NCI-H510A treated with DMSO at 0.1 percent for 48 hours (cell line): Measurements from ENCODE around the gene NEIL1.

Experiments used
- DNase-seq: peaks from one replicate; lab custom pipeline; 2025; lab: John Stamatoyannopoulos, UW

Gene NEIL1

DNA sequence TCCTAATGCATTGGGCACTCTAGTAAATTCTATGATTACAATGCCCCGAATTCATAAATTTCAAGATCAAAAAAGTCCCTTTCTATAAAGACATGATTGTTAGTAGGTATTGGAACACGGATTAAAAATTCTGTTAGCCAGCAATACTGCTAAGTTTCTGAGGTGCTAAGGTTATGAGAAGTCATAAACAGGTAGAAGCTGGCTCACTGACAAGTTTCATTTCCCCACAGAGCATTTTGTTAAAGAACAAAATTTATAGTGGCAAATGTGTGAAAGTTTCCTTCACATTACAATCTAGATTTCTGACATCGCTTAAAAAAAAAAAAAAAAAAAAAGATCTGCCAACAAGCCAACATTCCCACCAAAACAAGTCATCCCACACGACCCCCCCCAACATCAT lies 33.9 kb downstream of the NEIL1 start:
- DNase-seq = no peak

DNA sequence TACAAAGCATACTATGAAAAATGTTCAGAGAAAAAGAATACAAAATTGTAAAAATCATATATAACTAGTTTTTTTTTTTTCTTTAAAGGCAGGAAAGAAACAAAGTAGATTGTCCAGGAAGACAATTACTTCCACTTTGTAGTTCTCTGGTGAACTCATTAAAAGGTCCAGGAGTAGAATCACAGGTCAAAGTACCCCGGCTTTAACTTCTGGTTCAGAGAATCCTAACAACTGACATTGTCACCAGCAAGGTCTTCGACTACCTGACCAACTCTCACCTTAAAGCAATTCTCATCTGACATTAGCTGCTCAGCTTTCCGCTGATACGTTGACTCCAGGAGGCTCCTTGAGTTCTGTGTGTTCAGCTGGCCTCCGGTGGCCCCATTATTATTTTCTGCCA lies 37.1 kb downstream of the NEIL1 start:
- DNase-seq = peak; percentile 48

DNA sequence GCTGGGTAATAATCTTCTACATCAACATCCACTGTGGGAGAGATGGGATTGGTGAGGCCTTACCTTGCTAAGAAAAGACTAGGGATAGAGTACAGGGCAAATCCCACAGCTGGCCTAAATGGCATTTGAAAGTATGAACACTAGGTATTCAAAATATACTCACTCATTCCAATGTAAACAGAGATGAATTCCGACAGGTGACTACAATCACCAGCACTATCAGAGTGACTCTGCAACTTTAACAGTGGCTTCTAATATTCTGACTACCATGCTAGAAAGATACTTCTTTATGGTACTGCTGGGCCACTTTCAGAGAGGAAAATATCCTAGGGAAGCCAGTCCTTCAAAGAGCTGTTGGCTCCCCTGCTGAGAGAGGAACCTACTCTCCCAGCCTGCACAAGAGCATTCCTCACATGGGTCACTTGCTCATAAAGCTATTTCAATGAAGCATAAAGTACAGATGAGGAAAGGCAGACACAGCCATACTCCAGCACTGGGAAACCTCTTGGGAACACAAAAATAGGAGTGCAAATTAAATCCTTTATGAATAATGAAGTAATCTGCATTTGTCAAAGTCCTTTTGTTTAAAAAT lies 43.0 kb downstream of the NEIL1 start:
- peak; percentile 37 for DNase-seq

- DNase-seq = no peak
These were observed 50.7 kb downstream of the NEIL1 start for GRCh38 chr15:75397494-75397893.

DNA sequence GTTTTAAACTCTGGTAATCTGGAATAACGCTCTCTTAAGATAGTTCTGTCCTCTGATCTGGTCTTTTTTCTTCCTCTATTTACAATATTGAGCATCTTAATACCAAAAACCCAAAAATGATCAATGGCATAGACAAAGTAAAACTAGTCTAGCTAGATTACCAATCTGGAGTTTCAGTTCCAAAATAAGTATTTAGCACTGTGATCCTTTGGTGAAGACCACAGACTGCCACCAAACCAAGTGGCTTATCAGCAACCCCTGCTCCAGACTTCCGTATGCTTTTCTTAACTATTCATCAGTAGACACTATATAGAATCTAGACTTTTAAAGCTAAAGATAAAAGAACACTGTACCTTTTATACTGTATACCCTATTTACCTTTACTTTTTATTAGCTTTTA lies 57.1 kb downstream of the NEIL1 start:
- DNase-seq = no peak
